IMR-90 (cell line): ENCODE measurements around the gene IFRD2. TPM values are rescaled to one million over a fixed set of nuclear protein-coding genes. Genes with fewer than 3 reads are reported as not detected.

Experiments
- ATAC-seq: fragments of 200-7000 bp; cut with Tn5 transposase; 2 replicates; pipeline ENCODE4 v1.9.1; 2020; ENCODE audit warnings: low read depth, mild to moderate bottlenecking, moderate library complexity
- BruUV-seq: library from RNA; stranded (reverse); fragments of 400-500 nt; replicated peaks from 2 replicates; lab custom pipeline; 2021; lab: Mats Ljungman, UMichigan
- CTCF ChIA-PET: fragments of 300-600 bp; formaldehyde crosslinking; extraction: SDS; loops from one replicate; lab custom pipeline; 2021; ENCODE audit warnings: antibody characterized with exemption; lab: Yijun Ruan, JAX
- POLR2A ChIA-PET: fragments of 300-600 bp; sonication (Branson Sonifier 250); formaldehyde crosslinking; loops from one replicate; lab custom pipeline; 2022; ENCODE audit warnings: antibody characterized with exemption; ENCODE audit not compliant: unreplicated experiment; lab: Charles Lee
- DNase-seq: peaks from one replicate; pipeline ENCODE4 v3.0.0; 2013
- H2AFZ ChIP-seq: replicated peaks from 2 replicates; pipeline ENCODE3; 2013; ENCODE audit warnings: low read length, mild to moderate bottlenecking; ENCODE audit not compliant: poor library complexity
- H2AK5ac ChIP-seq: 2 replicates; pipeline ENCODE4 v1.6.1; 2013; ENCODE audit warnings: low read depth, low read length, inconsistent platforms
- H2AK9ac ChIP-seq: replicated peaks from 2 replicates; pipeline ENCODE3; 2013; ENCODE audit warnings: mild to moderate bottlenecking, low read depth, low read length, moderate library complexity; ENCODE audit not compliant: poor library complexity
- H2BK120ac ChIP-seq: 2 replicates; pipeline ENCODE4 v1.6.1; 2013; ENCODE audit warnings: low read depth, low read length, inconsistent platforms
- H2BK15ac ChIP-seq: 3 replicates; pipeline ENCODE4 v1.6.1; 2013; ENCODE audit warnings: low read depth, low read length, inconsistent platforms
- H2BK20ac ChIP-seq: 2 replicates; pipeline ENCODE4 v1.6.1; 2013; ENCODE audit warnings: low read depth, mild to moderate bottlenecking, inconsistent platforms, low read length, moderate library complexity
- H2BK5ac ChIP-seq: 2 replicates; pipeline ENCODE4 v1.6.1; 2013; ENCODE audit warnings: mild to moderate bottlenecking, low read depth, low read length, inconsistent platforms; ENCODE audit not compliant: poor library complexity, severe bottlenecking
- H3K14ac ChIP-seq: replicated peaks from 2 replicates; pipeline ENCODE4 v1.6.1; 2013; ENCODE audit warnings: low read depth, low read length, inconsistent platforms
- H3K18ac ChIP-seq: 2 replicates; pipeline ENCODE4 v1.6.1; 2013; ENCODE audit warnings: low read depth, low read length, control low read depth
- H3K23ac ChIP-seq: 2 replicates; pipeline ENCODE4 v1.6.1; 2013; ENCODE audit warnings: low read depth, low read length, inconsistent platforms
- H3K27ac ChIP-seq: 2 replicates; pipeline ENCODE4 v1.5.1; 2013; ENCODE audit warnings: mild to moderate bottlenecking, control low read depth, low read length; ENCODE audit not compliant: insufficient read depth
- H3K27me3 ChIP-seq: 2 replicates; pipeline ENCODE4 v1.6.1; 2013; ENCODE audit warnings: low read length; ENCODE audit not compliant: control insufficient read depth, insufficient read depth
- H3K36me3 ChIP-seq: 2 replicates; pipeline ENCODE4 v1.6.1; 2013; ENCODE audit warnings: low read length, mixed read lengths; ENCODE audit not compliant: control insufficient read depth, insufficient read depth
- H3K4ac ChIP-seq: 2 replicates; pipeline ENCODE4 v1.6.1; 2013; ENCODE audit warnings: low read depth, low read length, inconsistent platforms
- H3K4me1 ChIP-seq: 2 replicates; pipeline ENCODE4 v1.6.1; 2013; ENCODE audit warnings: low read length, mixed read lengths; ENCODE audit not compliant: control insufficient read depth, insufficient read depth
- H3K4me2 ChIP-seq: 2 replicates; pipeline ENCODE4 v1.6.1; 2013; ENCODE audit warnings: low read depth, mild to moderate bottlenecking, control low read depth, low read length, moderate library complexity
- H3K4me3 ChIP-seq: 2 replicates; pipeline ENCODE4 v1.5.1; 2013; ENCODE audit warnings: low read depth, mild to moderate bottlenecking, control low read depth, low read length, moderate library complexity; ENCODE audit not compliant: insufficient read depth
- H3K56ac ChIP-seq: 2 replicates; pipeline ENCODE4 v1.6.1; 2013; ENCODE audit warnings: low read length, inconsistent platforms; ENCODE audit not compliant: insufficient read depth; ENCODE audit errors: extremely low read depth
- H3K79me1 ChIP-seq, 2 experiments: 2 replicates each; pipeline ENCODE4 v1.6.1; 2013; ENCODE audit warnings: low read length in 2 of 2, inconsistent platforms in 1 of 2, low read depth in 1 of 2
- H3K9ac ChIP-seq: 2 replicates; pipeline ENCODE4 v1.6.1; 2013; ENCODE audit warnings: low read depth, low read length, control low read depth
- H3K9me1 ChIP-seq: 2 replicates; pipeline ENCODE4 v1.6.1; 2013; ENCODE audit warnings: low read length, inconsistent platforms; ENCODE audit not compliant: insufficient read depth
- H3K9me3 ChIP-seq: 2 replicates; pipeline ENCODE4 v1.6.1; 2013; ENCODE audit warnings: low read length; ENCODE audit not compliant: control insufficient read depth, insufficient read depth
- H4K20me1 ChIP-seq: 2 replicates; pipeline ENCODE4 v1.6.1; 2013; ENCODE audit warnings: low read length, inconsistent platforms; ENCODE audit not compliant: insufficient read depth
- H4K5ac ChIP-seq: 2 replicates; pipeline ENCODE4 v1.6.1; 2013; ENCODE audit warnings: mild to moderate bottlenecking, low read depth, low read length, control low read depth
- H4K8ac ChIP-seq, 2 experiments: 2 replicates each; pipeline ENCODE4 v1.6.1; 2013; ENCODE audit warnings: low read depth in 2 of 2, low read length in 2 of 2, control low read depth in 1 of 2, inconsistent platforms in 1 of 2
- H4K91ac ChIP-seq: 2 replicates; pipeline ENCODE4 v1.6.1; 2013; ENCODE audit warnings: low read depth, low read length, inconsistent platforms; ENCODE audit not compliant: insufficient read depth
- BHLHE40 ChIP-seq: fragments of 150-350 bp; IDR thresholded peaks from 2 replicates; pipeline ENCODE4 v1.6.1; 2016; ENCODE audit warnings: mild to moderate bottlenecking, low read depth, low read length
- CEBPB ChIP-seq: IDR thresholded peaks from 2 replicates; pipeline ENCODE4 v1.6.1; 2012; ENCODE audit warnings: low read depth, low read length, improper control_type of control experiment
- CHD1 ChIP-seq: IDR thresholded peaks from 2 replicates; pipeline ENCODE4 v1.6.1; 2012; ENCODE audit warnings: low read depth, low read length, improper control_type of control experiment
- FOS ChIP-seq: fragments of 150-350 bp; IDR thresholded peaks from 2 replicates; pipeline ENCODE4 v1.6.1; 2016; ENCODE audit warnings: low read depth, low read length
- MAFK ChIP-seq: IDR thresholded peaks from 2 replicates; pipeline ENCODE4 v1.6.1; 2012; ENCODE audit warnings: low read depth, low read length, improper control_type of control experiment
- MAZ ChIP-seq: IDR thresholded peaks from 2 replicates; pipeline ENCODE4 v1.6.1; 2012; ENCODE audit warnings: low read depth, mild to moderate bottlenecking, low read length, improper control_type of control experiment, moderate library complexity, borderline replicate concordance
- MXI1 ChIP-seq: IDR thresholded peaks from 2 replicates; pipeline ENCODE4 v1.6.1; 2012; ENCODE audit warnings: low read depth, mild to moderate bottlenecking, low read length, moderate library complexity, borderline replicate concordance
- NFE2L2 ChIP-seq: fragments of 150-350 bp; IDR thresholded peaks from 2 replicates; pipeline ENCODE4 v1.6.1; 2016; ENCODE audit warnings: low read depth, mild to moderate bottlenecking, low read length
- POLR2A ChIP-seq: IDR thresholded peaks from 2 replicates; pipeline ENCODE4 v1.6.1; 2012; ENCODE audit warnings: mild to moderate bottlenecking, low read depth, low read length
- RAD21 ChIP-seq: IDR thresholded peaks from 2 replicates; pipeline ENCODE4 v1.6.1; 2012; ENCODE audit warnings: low read length, improper control_type of control experiment
- RCOR1 ChIP-seq: IDR thresholded peaks from 2 replicates; pipeline ENCODE4 v1.6.1; 2012; ENCODE audit warnings: mild to moderate bottlenecking, low read length, improper control_type of control experiment; ENCODE audit not compliant: insufficient replicate concordance
- RFX5 ChIP-seq: IDR thresholded peaks from 2 replicates; pipeline ENCODE4 v1.8.0; 2012; ENCODE audit warnings: low read depth, mild to moderate bottlenecking, low read length, moderate library complexity
- SMC3 ChIP-seq: fragments of 150-350 bp; IDR thresholded peaks from 2 replicates; pipeline ENCODE4 v1.6.1; 2016; ENCODE audit warnings: low read depth, mild to moderate bottlenecking, antibody characterized with exemption, low read length, moderate library complexity
- WGBS, 2 experiments: methylation state at CpG; one replicate each; pipeline versions ENCODE4 v1.1.5 to v1.1.7; 2013; ENCODE audit warnings: missing lambda C conversion rate in 2 of 2; ENCODE audit not compliant: insufficient read length in 1 of 2; ENCODE audit errors: extremely low coverage in 2 of 2; 5-methylcytosine and 5-hydroxymethylcytosine counted together
- dilution Hi-C: fragments of 300-500 bp; cut with HindIII; formaldehyde crosslinking; loops from one replicate; pipeline ENCODE4 v1.14.3; 2018; ENCODE audit warnings: low sequenced_read_pairs; ENCODE audit not compliant: unreplicated experiment
- in situ Hi-C: fragments of 300-500 bp; cut with MboI; formaldehyde crosslinking; loops from 3 replicates; pipeline ENCODE4 v1.14.3; 2019; ENCODE audit warnings: low sequenced_read_pairs, inconsistent platforms, mixed read lengths
- intact Hi-C: fragments of 100-400 bp; cut with micrococcal nuclease; formaldehyde crosslinking; loops from 2 replicates; pipeline ENCODE4 v1.10.0; 2022
- polyA plus RNA-seq, 3 experiments: library from polyadenylated mRNA; depleted of rRNA; stranded (reverse); fragments of >200 nt; gene quantifications; 2 replicates each; pipeline ENCODE4 v1.2.3, GENCODE V29; 2012; ENCODE audit warnings: low replicate concordance in 1 of 3
- total RNA-seq: library from RNA; depleted of rRNA; stranded (reverse); fragments of >200 nt; gene quantifications from 2 replicates; pipeline ENCODE4 v1.2.3, GENCODE V29; 2012
- TF ChIP-seq, protein P1 (sequence below): fragments of 150-350 bp; IDR thresholded peaks from 2 replicates; pipeline ENCODE4 v1.6.1; 2016; ENCODE audit warnings: low read depth, mild to moderate bottlenecking, low read length, moderate library complexity, borderline replicate concordance
- TF ChIP-seq, protein P2 (sequence below): fragments of 150-350 bp; IDR thresholded peaks from 2 replicates; pipeline ENCODE4 v1.6.1; 2017; ENCODE audit warnings: mild to moderate bottlenecking, antibody characterized with exemption, low read length, low read depth
- TF ChIP-seq, protein P3 (sequence below): conservative IDR thresholded peaks from 2 replicates; pipeline ENCODE4 v1.5.1; 2012; ENCODE audit warnings: mild to moderate bottlenecking, low read depth, low read length, improper control_type of control experiment

The IFRD2 gene
- total and polyA plus RNA-seq, 2 of the 4 experiments (the other 2 are of a cell fraction), result 52.7 to 79.1 TPM

DNA sequence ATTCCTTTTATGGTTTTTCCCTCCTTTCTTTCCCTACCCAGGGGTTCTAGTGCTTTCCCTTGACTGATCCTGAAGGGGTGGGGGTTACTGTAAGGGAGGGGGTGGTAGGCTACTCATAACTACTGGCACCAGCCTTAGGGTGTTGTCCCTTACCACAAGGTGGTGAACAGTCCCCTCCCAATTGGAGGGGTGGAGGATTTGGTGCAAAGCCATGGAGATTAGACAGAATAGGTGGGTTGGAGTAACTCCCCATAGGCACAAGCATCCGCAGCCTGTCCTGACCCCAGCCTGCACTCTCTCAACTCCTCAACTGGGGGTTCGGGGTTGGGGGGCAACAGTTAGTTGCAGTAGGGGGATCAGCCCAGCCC is 32.9 kb upstream of the IFRD2 start:
- no peak overlapping the region for H3K4me3 ChIP-seq
- ATAC-seq (no peak), DNase-seq (no peak)
- no peak overlapping the region for H4K5ac ChIP-seq
- H3K14ac ChIP-seq, result no peak overlapping the region
- WGBS, 2 experiments, result no CpG with 5 or more reads among the region's 2 CpGs
- no peaks in the 10 kb centered on the region for H3K9me3 ChIP-seq
- in situ Hi-C loops, result loop anchor here (25.0 kb wide), 3 partner anchors 1062 to 1837 kb away; partner anchors contain the start of genes ABHD14B, GPR62, MANF and PCBP4
- peaks cover 12% of the 10 kb centered on the region for H3K36me3 ChIP-seq
- H3K9me1 ChIP-seq, result peaks cover 2% of the 10 kb centered on the region
- no peak overlapping the region for H4K8ac ChIP-seq
- peaks cover 20% of the 10 kb centered on the region for H3K4me1 ChIP-seq
- no peak overlapping the region for H2AK9ac ChIP-seq
- ChIA-PET POLR2A (no interaction called here), CTCF (no interaction called here)
- peaks cover 9% of the 10 kb centered on the region for H4K20me1 ChIP-seq
- H3K56ac ChIP-seq, result no peak overlapping the region
- H3K27ac ChIP-seq, result no peak overlapping the region
- no peak overlapping the region for H3K18ac ChIP-seq
- H2BK5ac ChIP-seq, result no peak overlapping the region
- no peak overlapping the region for H2AK5ac ChIP-seq
- intact Hi-C loops, result no loop called here
- H3K9ac ChIP-seq, result no peak overlapping the region
- H2AFZ ChIP-seq, result no peak overlapping the region
- BruUV-seq, result no TSS peak
- H3K4ac ChIP-seq, result no peak overlapping the region
- no peak overlapping the region for H4K91ac ChIP-seq
- H3K79me1 ChIP-seq, result peaks cover 21 to 37% of the 10 kb centered on the region in 2 experiments
- H2BK20ac ChIP-seq, result no peak overlapping the region
- H2BK15ac ChIP-seq, result no peak overlapping the region
- TF ChIP-seq SMC3, result no peak
- TF ChIP-seq RAD21, result no peak
- no peak for TF ChIP-seq NFE2L2
- TF ChIP-seq BHLHE40, result no peak
- no peak for TF ChIP-seq FOS
- TF ChIP-seq RCOR1, result no peak
- no peak for TF ChIP-seq CHD1
- no peak for TF ChIP-seq CEBPB
- TF ChIP-seq MAFK, result no peak
- TF ChIP-seq, protein P1, sequence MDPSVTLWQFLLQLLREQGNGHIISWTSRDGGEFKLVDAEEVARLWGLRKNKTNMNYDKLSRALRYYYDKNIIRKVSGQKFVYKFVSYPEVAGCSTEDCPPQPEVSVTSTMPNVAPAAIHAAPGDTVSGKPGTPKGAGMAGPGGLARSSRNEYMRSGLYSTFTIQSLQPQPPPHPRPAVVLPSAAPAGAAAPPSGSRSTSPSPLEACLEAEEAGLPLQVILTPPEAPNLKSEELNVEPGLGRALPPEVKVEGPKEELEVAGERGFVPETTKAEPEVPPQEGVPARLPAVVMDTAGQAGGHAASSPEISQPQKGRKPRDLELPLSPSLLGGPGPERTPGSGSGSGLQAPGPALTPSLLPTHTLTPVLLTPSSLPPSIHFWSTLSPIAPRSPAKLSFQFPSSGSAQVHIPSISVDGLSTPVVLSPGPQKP, result no peak
- TF ChIP-seq, protein P2, sequence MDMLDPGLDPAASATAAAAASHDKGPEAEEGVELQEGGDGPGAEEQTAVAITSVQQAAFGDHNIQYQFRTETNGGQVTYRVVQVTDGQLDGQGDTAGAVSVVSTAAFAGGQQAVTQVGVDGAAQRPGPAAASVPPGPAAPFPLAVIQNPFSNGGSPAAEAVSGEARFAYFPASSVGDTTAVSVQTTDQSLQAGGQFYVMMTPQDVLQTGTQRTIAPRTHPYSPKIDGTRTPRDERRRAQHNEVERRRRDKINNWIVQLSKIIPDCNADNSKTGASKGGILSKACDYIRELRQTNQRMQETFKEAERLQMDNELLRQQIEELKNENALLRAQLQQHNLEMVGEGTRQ, result no peak
- TF ChIP-seq, protein P3, sequence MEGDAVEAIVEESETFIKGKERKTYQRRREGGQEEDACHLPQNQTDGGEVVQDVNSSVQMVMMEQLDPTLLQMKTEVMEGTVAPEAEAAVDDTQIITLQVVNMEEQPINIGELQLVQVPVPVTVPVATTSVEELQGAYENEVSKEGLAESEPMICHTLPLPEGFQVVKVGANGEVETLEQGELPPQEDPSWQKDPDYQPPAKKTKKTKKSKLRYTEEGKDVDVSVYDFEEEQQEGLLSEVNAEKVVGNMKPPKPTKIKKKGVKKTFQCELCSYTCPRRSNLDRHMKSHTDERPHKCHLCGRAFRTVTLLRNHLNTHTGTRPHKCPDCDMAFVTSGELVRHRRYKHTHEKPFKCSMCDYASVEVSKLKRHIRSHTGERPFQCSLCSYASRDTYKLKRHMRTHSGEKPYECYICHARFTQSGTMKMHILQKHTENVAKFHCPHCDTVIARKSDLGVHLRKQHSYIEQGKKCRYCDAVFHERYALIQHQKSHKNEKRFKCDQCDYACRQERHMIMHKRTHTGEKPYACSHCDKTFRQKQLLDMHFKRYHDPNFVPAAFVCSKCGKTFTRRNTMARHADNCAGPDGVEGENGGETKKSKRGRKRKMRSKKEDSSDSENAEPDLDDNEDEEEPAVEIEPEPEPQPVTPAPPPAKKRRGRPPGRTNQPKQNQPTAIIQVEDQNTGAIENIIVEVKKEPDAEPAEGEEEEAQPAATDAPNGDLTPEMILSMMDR, result no peak
- TF ChIP-seq MAZ, result no peak
- no peak for TF ChIP-seq MXI1
- no peak for TF ChIP-seq RFX5
- no peak for TF ChIP-seq POLR2A
- H3K27me3 ChIP-seq, result no peaks in the 10 kb centered on the region
- no peak overlapping the region for H3K4me2 ChIP-seq
- H3K23ac ChIP-seq, result no peak overlapping the region
- dilution Hi-C loops, result no loop called here
- H2BK120ac ChIP-seq, result no peak overlapping the region
